OCI-LY1 (cell line): ENCODE measurements around the gene KLHL2.
A peak's percentile ranks its signal among the peaks of the same experiment; 100 is the strongest.

Experiments used
- H2AFZ ChIP-seq: fragments of 200-600 bp; sonication (generic), shearing (Covaris generic); 2 replicates; pipeline ENCODE4 v1.6.0; 2014; ENCODE audit warnings: antibody characterized with exemption, mild to moderate bottlenecking, low read length
- H3F3A ChIP-seq: fragments of 200-600 bp; sonication (generic), shearing (Covaris generic); 2 replicates; pipeline ENCODE4 v1.6.0; 2014; ENCODE audit warnings: mild to moderate bottlenecking, antibody characterized with exemption, low read length, moderate library complexity; ENCODE audit not compliant: insufficient read depth
- H3K27ac ChIP-seq: fragments of 200-600 bp; sonication (generic); 2 replicates; pipeline ENCODE4 v1.5.1; 2014; ENCODE audit warnings: low read length, mixed run types, mild to moderate bottlenecking, low read depth; ENCODE audit not compliant: poor library complexity, severe bottlenecking
- H3K27me3 ChIP-seq: fragments of 200-600 bp; sonication (generic); 2 replicates; pipeline ENCODE4 v1.6.0; 2014; ENCODE audit warnings: antibody characterized with exemption, mild to moderate bottlenecking, low read length, moderate library complexity; ENCODE audit not compliant: insufficient read depth
- H3K36me3 ChIP-seq: fragments of 200-600 bp; sonication (generic); 2 replicates; pipeline ENCODE4 v1.6.1; 2014; ENCODE audit warnings: mild to moderate bottlenecking, antibody characterized with exemption, low read length, moderate library complexity, mixed read lengths; ENCODE audit not compliant: insufficient read depth
- H3K4me1 ChIP-seq: fragments of 200-600 bp; sonication (generic); 2 replicates; pipeline ENCODE4 v1.5.1; 2014; ENCODE audit warnings: mild to moderate bottlenecking, low read length, moderate library complexity; ENCODE audit not compliant: insufficient read depth, severe bottlenecking
- H3K4me2 ChIP-seq: fragments of 200-600 bp; sonication (generic), shearing (Covaris generic); 2 replicates; pipeline ENCODE4 v1.6.1; 2014; ENCODE audit warnings: low read length
- H3K4me3 ChIP-seq: fragments of 200-600 bp; sonication (generic); 2 replicates; pipeline ENCODE4 v1.5.1; 2014; ENCODE audit warnings: low read length, low read depth, mild to moderate bottlenecking, mixed read lengths; ENCODE audit not compliant: poor library complexity, severe bottlenecking
- H3K79me2 ChIP-seq: fragments of 200-600 bp; shearing (Covaris generic); 2 replicates; pipeline ENCODE4 v1.6.1; 2016; ENCODE audit warnings: mixed run types, low read length, mixed read lengths; ENCODE audit not compliant: insufficient read depth
- H3K9ac ChIP-seq: fragments of 200-600 bp; sonication (generic), shearing (Covaris generic); 2 replicates; pipeline ENCODE4 v1.6.1; 2014; ENCODE audit warnings: mild to moderate bottlenecking, low read length, mixed read lengths
- H3K9me2 ChIP-seq: fragments of 200-600 bp; sonication (generic), shearing (Covaris generic); 2 replicates; pipeline ENCODE4 v1.6.1; 2014; ENCODE audit warnings: low read depth, mild to moderate bottlenecking, low read length, mixed read lengths
- H3K9me3 ChIP-seq: fragments of 200-600 bp; shearing (Covaris generic); 2 replicates; pipeline ENCODE4 v1.6.1; 2014; ENCODE audit warnings: low read length, mixed read lengths
- H4K20me1 ChIP-seq: fragments of 200-600 bp; sonication (generic), shearing (Covaris generic); 2 replicates; pipeline ENCODE4 v1.6.0; 2016; ENCODE audit warnings: mild to moderate bottlenecking, low read length; ENCODE audit not compliant: insufficient read depth
- CTCF ChIP-seq: fragments of 200-600 bp; sonication (generic), shearing (Covaris generic); IDR thresholded peaks from 2 replicates; pipeline ENCODE4 v1.5.1; 2017; ENCODE audit warnings: mild to moderate bottlenecking, antibody characterized with exemption, low read length, moderate library complexity, mixed read lengths
- EZH2 ChIP-seq: fragments of 200-600 bp; sonication (generic), shearing (Covaris generic); IDR thresholded peaks from 2 replicates; pipeline ENCODE4 v1.8.0; 2017; ENCODE audit warnings: borderline replicate concordance, mixed run types, mild to moderate bottlenecking, antibody characterized with exemption, low read length, moderate library complexity, mixed read lengths

KLHL2 gene

DNA sequence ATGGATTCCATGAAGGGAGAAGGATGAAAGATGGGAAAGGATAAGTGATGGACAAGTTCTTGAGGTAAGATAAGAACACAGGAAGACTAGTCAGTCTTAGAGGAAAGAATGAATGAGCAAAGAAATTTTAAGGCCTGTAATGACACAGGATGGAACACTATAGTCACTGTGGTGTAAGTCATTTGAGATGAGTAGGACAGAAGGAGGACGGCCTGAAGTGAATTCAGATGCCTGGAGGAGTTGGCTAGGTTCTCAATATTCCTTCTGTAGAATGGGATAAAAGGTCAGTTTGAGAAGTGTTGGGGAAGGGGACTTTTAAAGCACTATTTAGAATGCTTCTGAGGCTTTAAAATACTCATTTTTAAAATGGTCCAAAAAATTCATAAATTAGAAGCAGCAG, 124.0 kb downstream of the KLHL2 start:
- Histone ChIP-seq H3K4me3 (peak overlapping the region; percentile 96), H3K4me1 (peaks cover 64% of the 10 kb centered on the region), H3K9me3 (no peaks in the 10 kb centered on the region), H4K20me1 (peaks cover 10% of the 10 kb centered on the region; the same call in 1 of the 2 replicates), H3K36me3 (peaks cover 82% of the 10 kb centered on the region), H3F3A (no peaks in the 10 kb centered on the region), H3K9me2 (no peaks in the 10 kb centered on the region), H3K27ac (no peak overlapping the region), H3K27me3 (no peaks in the 10 kb centered on the region), H3K4me2 (peak overlapping the region; percentile 96), H3K9ac (peak overlapping the region; percentile 95; the same call in 1 of the 2 replicates), H3K79me2 (peaks cover 84% of the 10 kb centered on the region), H2AFZ (no peak overlapping the region)
- no peak; the same call in 1 of the 2 replicates for TF ChIP-seq CTCF
- no peak for TF ChIP-seq EZH2

GRCh38 chr4:165331823-165332222, 124.5 kb downstream of the KLHL2 start:
- Histone ChIP-seq H3K9ac (peak overlapping the region; percentile 95; the same call in 1 of the 2 replicates), H3K36me3 (peaks cover 87% of the 10 kb centered on the region), H3K4me2 (peak overlapping the region; percentile 96), H4K20me1 (peaks cover 10% of the 10 kb centered on the region; the same call in 1 of the 2 replicates), H3K9me2 (no peaks in the 10 kb centered on the region), H2AFZ (no peak overlapping the region), H3F3A (no peaks in the 10 kb centered on the region), H3K9me3 (no peaks in the 10 kb centered on the region), H3K27ac (no peak overlapping the region), H3K79me2 (peaks cover 89% of the 10 kb centered on the region), H3K27me3 (no peaks in the 10 kb centered on the region), H3K4me1 (peaks cover 61% of the 10 kb centered on the region), H3K4me3 (peak overlapping the region; percentile 96)
- no peak for TF ChIP-seq CTCF
- no peak for TF ChIP-seq EZH2

- H3K4me1 ChIP-seq: peaks cover 61% of the 10 kb centered on the region
- no peak overlapping the region for H3K9ac ChIP-seq
- H3K79me2 ChIP-seq: peaks cover 90% of the 10 kb centered on the region
- H3K4me3 ChIP-seq: peak overlapping the region; percentile 96
- H3K9me2 ChIP-seq: no peaks in the 10 kb centered on the region
- H2AFZ ChIP-seq: no peak overlapping the region
- H3K9me3 ChIP-seq: no peaks in the 10 kb centered on the region
- H3K4me2 ChIP-seq: peak overlapping the region; percentile 96
- no peaks in the 10 kb centered on the region for H3F3A ChIP-seq
- no peak for TF ChIP-seq EZH2
- no peak for TF ChIP-seq CTCF
- peaks cover 10% of the 10 kb centered on the region for H4K20me1 ChIP-seq
- H3K36me3 ChIP-seq: peaks cover 94% of the 10 kb centered on the region
- no peaks in the 10 kb centered on the region for H3K27me3 ChIP-seq
- no peak overlapping the region for H3K27ac ChIP-seq
Measured at GRCh38 chr4:165332502-165332901, 125.1 kb downstream of the KLHL2 start.
